Loucy (cell line): Measurements from ENCODE around the gene ANKUB1.

ENCODE experiments used
- H2AFZ ChIP-seq: fragments of 200-600 bp; sonication (generic); 2 replicates; pipeline ENCODE4 v1.6.0; 2016; ENCODE audit warnings: antibody characterized with exemption, mild to moderate bottlenecking, low read length, moderate library complexity
- H3F3A ChIP-seq: fragments of 200-600 bp; 2 replicates; pipeline ENCODE4 v1.6.0; 2016; ENCODE audit warnings: antibody characterized with exemption, low read depth, mild to moderate bottlenecking
- H3K27me3 ChIP-seq: fragments of 200-600 bp; sonication (generic); 2 replicates; pipeline ENCODE4 v1.6.1; 2014; ENCODE audit warnings: low read length, mild to moderate bottlenecking; ENCODE audit not compliant: insufficient read depth, poor library complexity, severe bottlenecking
- H3K36me3 ChIP-seq: fragments of 200-600 bp; sonication (generic); 2 replicates; pipeline ENCODE4 v1.6.1; 2016; ENCODE audit warnings: low read length; ENCODE audit not compliant: insufficient read depth
- H3K4me1 ChIP-seq: fragments of 200-600 bp; sonication (generic); 2 replicates; pipeline ENCODE4 v1.5.1; 2014; ENCODE audit warnings: low read length, mild to moderate bottlenecking; ENCODE audit not compliant: insufficient read depth, poor library complexity, severe bottlenecking
- H3K4me2 ChIP-seq: fragments of 200-600 bp; sonication (generic); 2 replicates; pipeline ENCODE4 v1.6.0; 2014; ENCODE audit warnings: antibody characterized with exemption, low read length, low read depth, mild to moderate bottlenecking; ENCODE audit not compliant: poor library complexity, severe bottlenecking
- H3K4me3 ChIP-seq: fragments of 200-600 bp; sonication (generic); 2 replicates; pipeline ENCODE4 v1.5.1; 2014; ENCODE audit warnings: low read length, mild to moderate bottlenecking, mixed read lengths; ENCODE audit not compliant: poor library complexity, severe bottlenecking
- H3K79me2 ChIP-seq: fragments of 200-600 bp; sonication (generic); 2 replicates; pipeline ENCODE4 v1.6.1; 2014; ENCODE audit warnings: low read length; ENCODE audit not compliant: insufficient read depth
- H3K9ac ChIP-seq: fragments of 200-600 bp; sonication (generic); 2 replicates; pipeline ENCODE4 v1.6.0; 2014; ENCODE audit warnings: mild to moderate bottlenecking, low read depth, low read length, moderate library complexity; ENCODE audit not compliant: poor library complexity, severe bottlenecking
- H3K9me2 ChIP-seq: fragments of 200-600 bp; sonication (generic); replicated peaks from 2 replicates; pipeline ENCODE4 v1.6.1; 2016; ENCODE audit warnings: low read depth, low read length, mixed read lengths
- H3K9me3 ChIP-seq: fragments of 200-600 bp; sonication (generic); 2 replicates; pipeline ENCODE4 v1.6.1; 2014; ENCODE audit warnings: mild to moderate bottlenecking, antibody characterized with exemption, low read length, low read depth; ENCODE audit not compliant: insufficient read depth
- H4K20me1 ChIP-seq: fragments of 200-600 bp; sonication (generic); 2 replicates; pipeline ENCODE4 v1.6.0; 2014; ENCODE audit warnings: antibody characterized with exemption, low read length, mild to moderate bottlenecking; ENCODE audit not compliant: insufficient read depth, poor library complexity, severe bottlenecking
- CTCF ChIP-seq: fragments of 200-600 bp; sonication (generic); conservative IDR thresholded peaks from 2 replicates; pipeline ENCODE4 v1.5.1; 2014; ENCODE audit warnings: mild to moderate bottlenecking, antibody characterized with exemption, low read length
- EZH2phosphoT487 ChIP-seq: fragments of 200-600 bp; IDR thresholded peaks from 2 replicates; pipeline ENCODE4 v1.6.1; 2018; ENCODE audit warnings: antibody characterized with exemption, mild to moderate bottlenecking, moderate library complexity, borderline replicate concordance

The ANKUB1 gene

GRCh38 chr3:149732234-149732633, 60.1 kb downstream of the ANKUB1 start:
- H3K27me3 ChIP-seq, result no peaks in the 10 kb centered on the region
- no peaks in the 10 kb centered on the region for H4K20me1 ChIP-seq
- no peaks in the 10 kb centered on the region for H3K4me1 ChIP-seq
- TF ChIP-seq CTCF (no peak), EZH2phosphoT487 (no peak)
- no peaks in the 10 kb centered on the region for H3K9me3 ChIP-seq
- H3K4me3 ChIP-seq, result no peak overlapping the region
- H3F3A ChIP-seq, result no peaks in the 10 kb centered on the region
- no peak overlapping the region for H3K9ac ChIP-seq
- H3K4me2 ChIP-seq, result no peak overlapping the region
- no peak overlapping the region for H2AFZ ChIP-seq
- H3K9me2 ChIP-seq, result no peaks in the 10 kb centered on the region
- H3K36me3 ChIP-seq, result no peaks in the 10 kb centered on the region
- H3K79me2 ChIP-seq, result no peaks in the 10 kb centered on the region

DNA sequence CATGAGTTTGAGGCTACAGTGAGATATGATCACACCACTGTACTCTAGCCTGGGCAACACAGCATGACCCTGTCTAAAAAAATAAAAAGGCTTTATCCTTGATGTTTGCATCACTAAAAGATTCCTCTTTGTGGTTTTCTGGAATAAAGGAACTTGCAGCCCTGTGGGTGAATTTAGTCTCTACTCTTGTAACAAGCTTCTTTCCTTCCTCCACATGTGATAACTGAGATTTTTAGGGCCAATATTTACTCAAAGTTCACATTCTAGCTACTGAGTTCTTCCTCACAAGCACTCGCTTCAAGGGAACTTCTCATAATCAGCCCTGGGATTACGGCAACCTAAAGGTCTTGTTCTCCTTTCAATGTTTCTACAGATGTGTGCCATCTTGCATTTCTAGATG, 64.7 kb downstream of the ANKUB1 start:
- H3K4me1 ChIP-seq, result no peaks in the 10 kb centered on the region
- H3K4me3 ChIP-seq, result no peak overlapping the region
- H3K36me3 ChIP-seq, result no peaks in the 10 kb centered on the region
- no peak overlapping the region for H3K9ac ChIP-seq
- no peaks in the 10 kb centered on the region for H3K9me3 ChIP-seq
- H3K79me2 ChIP-seq, result no peaks in the 10 kb centered on the region
- H4K20me1 ChIP-seq, result no peaks in the 10 kb centered on the region
- TF ChIP-seq EZH2phosphoT487, result no peak
- TF ChIP-seq CTCF, result no peak
- no peaks in the 10 kb centered on the region for H3F3A ChIP-seq
- H3K4me2 ChIP-seq, result no peak overlapping the region
- no peaks in the 10 kb centered on the region for H3K27me3 ChIP-seq
- H2AFZ ChIP-seq, result no peak overlapping the region
- H3K9me2 ChIP-seq, result no peaks in the 10 kb centered on the region

DNA sequence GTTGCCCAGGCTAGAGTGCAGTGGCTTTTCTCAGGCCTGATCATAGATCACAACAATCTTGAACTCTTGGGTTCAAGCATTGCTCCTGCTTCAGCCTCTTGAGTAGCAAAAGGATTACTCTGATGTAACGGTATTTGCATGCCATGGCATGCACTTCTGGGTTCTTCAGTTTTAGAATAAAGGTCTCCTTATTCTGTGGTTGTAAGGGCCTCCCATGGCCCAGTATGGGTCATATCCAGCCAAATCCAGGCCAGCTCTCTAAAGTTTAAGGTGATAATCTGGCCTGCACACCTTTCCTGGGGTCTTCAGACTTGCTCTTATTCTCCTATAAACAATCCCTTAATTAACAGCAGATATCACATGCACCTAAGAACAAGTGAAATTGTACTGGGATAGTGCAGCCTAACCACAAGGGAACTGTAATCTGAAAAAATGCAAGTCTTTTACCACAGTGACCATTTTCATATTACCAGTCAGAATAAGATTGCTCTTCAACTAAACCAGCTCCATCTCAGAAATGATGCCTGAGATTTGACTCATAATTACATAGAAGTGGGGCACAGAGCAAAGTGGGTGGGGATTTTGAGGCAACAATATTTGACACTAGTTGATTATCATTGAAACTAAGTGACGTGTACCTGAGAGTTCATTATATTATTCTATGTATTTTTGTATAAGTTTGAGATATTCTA, 65.5 kb downstream of the ANKUB1 start:
- no peaks in the 10 kb centered on the region for H3K27me3 ChIP-seq

More for the DNA sequence above, 65.5 kb downstream of the ANKUB1 start:
- no peaks in the 10 kb centered on the region for H3F3A ChIP-seq
- no peaks in the 10 kb centered on the region for H3K79me2 ChIP-seq
- no peak overlapping the region for H3K4me2 ChIP-seq
- H3K4me3 ChIP-seq, result no peak overlapping the region
- H3K4me1 ChIP-seq, result no peaks in the 10 kb centered on the region
- no peaks in the 10 kb centered on the region for H3K36me3 ChIP-seq
- no peaks in the 10 kb centered on the region for H4K20me1 ChIP-seq
- H2AFZ ChIP-seq, result no peak overlapping the region
- no peak overlapping the region for H3K9ac ChIP-seq
- H3K9me3 ChIP-seq, result no peaks in the 10 kb centered on the region
- TF ChIP-seq CTCF (no peak), EZH2phosphoT487 (no peak)
- no peaks in the 10 kb centered on the region for H3K9me2 ChIP-seq
